NCI-H524 treated with DMSO at 0.1 percent for 48 hours (cell line): ENCODE measurements around the gene PRR20B.
"Not testable (repeated sequence)": the region's sequence is repeated elsewhere in the genome, so short reads cannot be mapped to it uniquely, and the experiment has no call there.

Experiments
- DNase-seq: peaks from one replicate; lab custom pipeline; 2025; lab: John Stamatoyannopoulos, UW

The PRR20B gene

DNA sequence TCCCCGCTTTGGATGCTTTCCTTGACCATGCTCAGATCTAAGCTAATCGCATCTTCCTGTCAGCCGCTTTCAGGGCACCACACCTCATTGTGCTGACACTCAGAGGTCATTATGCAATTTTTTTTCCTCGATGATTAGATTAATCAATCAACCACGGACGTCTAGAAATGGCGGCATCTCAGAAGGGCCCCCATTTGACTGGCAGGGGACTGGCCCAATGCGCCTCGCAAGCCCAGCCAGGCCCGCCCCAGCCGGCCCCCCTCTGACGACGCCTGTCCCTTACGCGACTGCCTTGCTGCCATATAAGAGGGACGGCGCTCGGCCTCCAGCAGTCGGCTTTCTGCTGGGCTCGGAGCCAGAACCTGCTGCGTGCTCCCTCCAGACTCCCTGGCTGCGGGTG, at the start of gene PRR20B:
TSS of gene PRR20B (plus strand) at position 301 of the 400 bp plus-strand sequence. CDS start 387 bp downstream, outside the sequence.
- not testable (repeated sequence) for DNase-seq

DNA sequence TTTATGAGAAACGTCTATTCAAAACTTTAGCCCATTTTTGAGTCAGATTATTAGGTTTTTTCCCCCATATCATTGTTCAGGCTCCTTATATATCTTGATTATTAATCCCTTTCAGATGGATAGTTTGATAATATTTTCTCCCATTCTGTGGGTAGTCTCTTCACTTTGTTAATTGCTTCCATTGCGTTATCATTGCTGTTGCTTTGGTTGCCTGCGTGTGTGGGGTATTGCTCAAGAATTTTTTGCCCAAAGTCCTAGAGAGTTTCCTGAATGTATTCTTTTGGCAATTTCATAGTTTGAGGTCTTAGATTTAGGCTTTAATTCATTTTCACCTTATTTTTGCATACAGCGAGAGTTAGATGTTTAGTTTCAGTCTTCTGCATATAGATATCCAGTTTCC, 32.3 kb upstream of the PRR20B start:
- DNase-seq = no peak

DNA sequence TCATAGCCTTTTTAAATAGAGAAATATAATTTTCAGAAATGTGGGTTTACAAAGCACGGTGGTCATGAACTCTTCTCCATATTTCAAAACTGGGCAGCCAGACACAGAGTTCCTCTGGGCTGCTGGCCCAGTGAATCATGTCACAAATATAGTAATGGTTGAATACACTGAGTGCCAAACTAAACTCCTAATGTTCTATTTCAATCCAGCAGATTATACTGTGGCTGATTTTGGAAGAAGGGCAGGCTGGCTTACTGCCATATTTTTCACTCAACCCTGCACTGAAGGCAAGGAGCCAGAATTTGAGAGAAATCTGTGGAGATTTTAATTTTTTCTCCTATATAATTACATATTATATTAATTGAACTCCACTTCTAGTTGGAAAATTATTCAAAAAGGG, 23.6 kb upstream of the PRR20B start:
- no peak for DNase-seq

DNA sequence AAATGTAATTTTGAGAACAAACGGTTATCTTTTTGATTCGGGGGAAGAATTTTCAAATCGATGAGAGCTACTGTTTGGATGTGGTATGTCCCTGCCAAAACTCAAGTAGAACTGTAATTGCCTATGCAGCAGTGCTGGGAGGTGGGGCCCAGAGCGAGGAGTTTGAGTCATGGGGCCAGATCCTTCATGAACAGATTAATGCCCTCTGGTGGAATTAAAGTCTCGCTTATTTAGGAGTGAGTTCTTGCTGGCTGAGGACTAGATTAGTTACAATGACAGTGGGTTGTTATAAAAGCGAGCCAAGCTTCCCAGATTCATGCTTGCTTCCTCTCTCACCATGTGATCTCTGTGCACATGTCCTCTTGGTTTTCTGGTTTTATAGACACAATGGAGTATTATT, 18.4 kb upstream of the PRR20B start:
- DNase-seq = no peak

DNA sequence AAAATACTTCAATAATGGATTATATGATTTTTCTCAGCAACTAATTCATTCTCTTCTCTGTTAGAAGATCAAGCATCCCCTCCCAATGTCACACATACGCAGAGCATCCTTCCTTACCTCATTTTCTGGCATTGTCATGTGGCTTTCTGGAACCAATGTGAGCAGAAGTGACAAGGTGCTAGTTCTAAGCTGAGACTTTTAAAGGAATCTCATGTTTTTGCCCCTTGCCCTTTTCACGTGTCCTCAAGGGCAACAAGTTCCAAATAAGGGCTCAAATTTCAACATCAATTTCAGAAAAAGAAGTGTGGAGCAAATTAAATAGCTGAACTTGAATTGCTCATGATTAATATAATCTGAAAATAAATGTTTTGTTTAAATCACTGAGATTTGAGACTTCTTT, 11.2 kb upstream of the PRR20B start:
- DNase-seq = no peak

DNA sequence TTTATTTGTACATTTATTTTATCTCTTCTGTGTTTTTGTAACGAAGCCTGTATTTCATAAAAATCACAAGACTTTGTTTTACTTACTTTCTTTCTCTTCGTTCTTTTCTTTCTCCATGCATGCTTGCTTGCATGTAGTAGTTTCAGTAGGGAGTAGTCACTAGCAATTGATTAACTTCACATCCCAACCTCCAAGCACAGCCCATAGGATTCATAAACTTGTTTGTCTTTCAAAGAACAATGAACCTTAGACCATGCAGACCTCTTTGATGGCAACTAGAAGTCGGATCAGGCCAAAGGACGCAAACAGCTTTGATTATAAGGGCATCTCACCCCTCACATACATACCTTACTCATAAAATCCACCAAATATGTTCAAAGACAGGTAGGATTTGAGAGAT, 9.7 kb upstream of the PRR20B start:
- DNase-seq = no peak

DNA sequence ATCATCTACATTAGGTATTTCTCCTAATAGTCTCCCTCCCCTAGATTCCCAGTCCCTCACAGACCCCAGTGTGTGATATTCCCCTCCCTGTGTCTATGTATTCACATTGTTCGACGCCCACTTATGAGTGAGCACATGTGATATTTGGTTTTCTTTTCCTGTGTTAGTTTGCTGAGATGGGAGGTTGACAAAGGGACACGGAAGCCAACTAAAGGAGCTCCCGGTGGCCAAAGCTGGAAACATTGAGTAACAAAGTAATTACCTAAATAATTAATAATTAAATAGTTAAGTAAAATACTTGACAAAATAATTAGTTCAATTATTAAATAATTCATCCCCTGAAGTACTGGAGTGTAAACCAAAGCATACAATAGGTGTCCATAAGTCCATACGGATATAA, 8.3 kb upstream of the PRR20B start:
- no peak for DNase-seq

DNA sequence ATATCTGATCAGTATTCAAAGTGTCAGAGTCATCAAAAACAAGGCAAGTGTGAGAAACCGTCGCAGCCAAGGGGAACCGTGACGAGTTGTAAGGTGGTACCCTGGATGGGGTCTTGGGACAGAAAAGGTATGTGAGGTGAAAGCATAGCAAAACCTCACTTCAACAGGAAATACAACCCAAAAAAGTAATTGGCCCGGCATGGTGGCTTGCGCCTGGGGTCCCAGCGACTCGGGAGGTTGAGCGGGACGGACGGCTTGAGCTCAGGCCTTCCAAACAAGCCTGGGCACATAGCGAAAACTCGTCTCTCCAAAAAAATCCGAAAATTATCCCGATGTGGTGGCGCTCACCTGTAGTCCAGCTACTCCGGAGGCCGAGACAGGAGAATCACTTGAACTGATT, 7.5 kb upstream of the PRR20B start:
- not testable (repeated sequence) for DNase-seq

DNA sequence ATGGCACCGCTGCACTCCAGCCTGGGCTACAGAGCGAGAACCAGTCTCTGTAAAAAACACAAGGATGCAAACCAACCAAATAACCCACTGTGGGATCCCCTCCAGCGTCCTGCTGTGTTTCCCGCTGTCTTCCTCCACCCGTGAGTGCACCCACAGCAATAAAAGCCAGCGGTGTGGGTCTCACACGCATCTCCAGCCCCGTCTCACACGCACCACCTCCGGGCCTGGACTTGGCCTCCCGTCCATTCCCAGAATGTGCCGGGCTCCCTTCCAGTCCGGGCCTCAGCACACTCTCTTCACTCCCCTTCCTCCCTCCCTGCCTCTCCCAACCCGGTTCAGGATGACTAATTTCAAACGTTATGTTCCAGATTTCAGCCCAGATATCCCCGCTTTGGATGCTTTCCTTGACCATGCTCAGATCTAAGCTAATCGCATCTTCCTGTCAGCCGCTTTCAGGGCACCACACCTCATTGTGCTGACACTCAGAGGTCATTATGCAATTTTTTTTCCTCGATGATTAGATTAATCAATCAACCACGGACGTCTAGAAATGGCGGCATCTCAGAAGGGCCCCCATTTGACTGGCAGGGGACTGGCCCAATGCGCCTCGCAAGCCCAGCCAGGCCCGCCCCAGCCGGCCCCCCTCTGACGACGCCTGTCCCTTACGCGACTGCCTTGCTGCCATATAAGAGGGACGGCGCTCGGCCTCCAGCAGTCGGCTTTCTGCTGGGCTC, 6.9 kb upstream of the PRR20B start, which contains the start of gene PRR20A:
TSS of gene PRR20A (plus strand) at position 684 of the 734 bp plus-strand sequence. CDS start 387 bp downstream, outside the sequence.
- not testable (repeated sequence) for DNase-seq

DNA sequence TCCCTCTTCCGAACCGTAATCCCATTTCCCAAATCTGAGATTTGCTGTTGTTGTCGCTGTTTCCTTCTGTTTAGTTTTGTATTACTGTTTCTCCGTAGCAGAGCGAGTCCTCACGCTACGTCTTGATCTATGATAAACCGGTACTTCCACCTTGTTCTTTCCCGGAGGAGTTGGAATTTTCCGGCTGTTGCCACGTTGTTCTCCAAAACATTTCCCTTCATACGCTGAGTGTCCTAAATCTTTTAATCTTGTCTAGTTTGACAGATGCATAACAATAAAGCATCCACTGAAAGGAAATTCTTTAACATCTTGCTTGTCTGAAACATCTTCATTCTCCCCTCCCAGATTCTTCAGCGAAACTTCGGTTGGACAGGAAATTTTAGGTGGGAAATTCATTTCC, 818 bp downstream of the PRR20B start:
- DNase-seq = not testable (repeated sequence)

DNA sequence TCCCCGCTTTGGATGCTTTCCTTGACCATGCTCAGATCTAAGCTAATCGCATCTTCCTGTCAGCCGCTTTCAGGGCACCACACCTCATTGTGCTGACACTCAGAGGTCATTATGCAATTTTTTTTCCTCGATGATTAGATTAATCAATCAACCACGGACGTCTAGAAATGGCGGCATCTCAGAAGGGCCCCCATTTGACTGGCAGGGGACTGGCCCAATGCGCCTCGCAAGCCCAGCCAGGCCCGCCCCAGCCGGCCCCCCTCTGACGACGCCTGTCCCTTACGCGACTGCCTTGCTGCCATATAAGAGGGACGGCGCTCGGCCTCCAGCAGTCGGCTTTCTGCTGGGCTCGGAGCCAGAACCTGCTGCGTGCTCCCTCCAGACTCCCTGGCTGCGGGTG, 6.5 kb downstream of the PRR20B start, which contains the start of gene PRR20C:
TSS of gene PRR20C (plus strand) at position 301 of the 400 bp plus-strand sequence. CDS start 387 bp downstream, outside the sequence.
- not testable (repeated sequence) for DNase-seq

DNA sequence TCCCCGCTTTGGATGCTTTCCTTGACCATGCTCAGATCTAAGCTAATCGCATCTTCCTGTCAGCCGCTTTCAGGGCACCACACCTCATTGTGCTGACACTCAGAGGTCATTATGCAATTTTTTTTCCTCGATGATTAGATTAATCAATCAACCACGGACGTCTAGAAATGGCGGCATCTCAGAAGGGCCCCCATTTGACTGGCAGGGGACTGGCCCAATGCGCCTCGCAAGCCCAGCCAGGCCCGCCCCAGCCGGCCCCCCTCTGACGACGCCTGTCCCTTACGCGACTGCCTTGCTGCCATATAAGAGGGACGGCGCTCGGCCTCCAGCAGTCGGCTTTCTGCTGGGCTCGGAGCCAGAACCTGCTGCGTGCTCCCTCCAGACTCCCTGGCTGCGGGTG, 13.0 kb downstream of the PRR20B start, which contains the start of gene PRR20D:
TSS of gene PRR20D (plus strand) at position 301 of the 400 bp plus-strand sequence. CDS start 387 bp downstream, outside the sequence.
- DNase-seq = not testable (repeated sequence)

DNA sequence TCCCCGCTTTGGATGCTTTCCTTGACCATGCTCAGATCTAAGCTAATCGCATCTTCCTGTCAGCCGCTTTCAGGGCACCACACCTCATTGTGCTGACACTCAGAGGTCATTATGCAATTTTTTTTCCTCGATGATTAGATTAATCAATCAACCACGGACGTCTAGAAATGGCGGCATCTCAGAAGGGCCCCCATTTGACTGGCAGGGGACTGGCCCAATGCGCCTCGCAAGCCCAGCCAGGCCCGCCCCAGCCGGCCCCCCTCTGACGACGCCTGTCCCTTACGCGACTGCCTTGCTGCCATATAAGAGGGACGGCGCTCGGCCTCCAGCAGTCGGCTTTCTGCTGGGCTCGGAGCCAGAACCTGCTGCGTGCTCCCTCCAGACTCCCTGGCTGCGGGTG, 19.6 kb downstream of the PRR20B start, which contains the start of gene PRR20E:
TSS of gene PRR20E (plus strand) at position 301 of the 400 bp plus-strand sequence. CDS start 387 bp downstream, outside the sequence.
- not testable (repeated sequence) for DNase-seq

DNA sequence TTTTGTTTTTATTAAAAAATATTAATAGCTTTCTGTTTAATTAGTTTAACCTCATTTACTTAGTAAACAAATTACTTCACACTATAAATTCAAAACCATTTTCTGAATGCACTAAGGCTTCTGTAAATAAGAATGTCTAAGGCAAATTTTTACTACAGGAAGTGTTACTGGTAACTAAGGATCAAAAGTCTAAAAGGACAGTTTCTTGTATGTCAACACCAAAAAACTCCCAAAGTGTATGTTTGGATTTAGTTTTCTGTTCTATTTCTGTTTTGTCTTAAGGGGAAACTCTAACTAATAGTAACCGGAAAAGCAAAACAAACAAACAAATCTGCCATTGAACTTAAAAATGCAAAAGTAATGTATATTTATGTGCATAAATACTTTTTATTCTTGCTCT, 44.4 kb downstream of the PRR20B start:
- DNase-seq = no peak
